ENCODE results near the gene EDN2. TPM values are rescaled to one million over a fixed set of nuclear protein-coding genes. Genes with fewer than 3 reads are reported as not detected.

EDN2 gene
- 1 to 10 TPM in 1 of 4 donors, under 1 TPM in 1, not detected in 2; 0.78 to 3.1 TPM for total RNA-seq

GRCh38 chr1:41484402-41485241, at the start of gene EDN2:
EDN2 (minus strand) TSS chr1:41484683; CDS start chr1:41484601, 82 bp downstream.
- peaks cover 0 to 52% (median 13%) of the 10 kb centered on the region in 4 donors for H3K4me1 ChIP-seq

DNA sequence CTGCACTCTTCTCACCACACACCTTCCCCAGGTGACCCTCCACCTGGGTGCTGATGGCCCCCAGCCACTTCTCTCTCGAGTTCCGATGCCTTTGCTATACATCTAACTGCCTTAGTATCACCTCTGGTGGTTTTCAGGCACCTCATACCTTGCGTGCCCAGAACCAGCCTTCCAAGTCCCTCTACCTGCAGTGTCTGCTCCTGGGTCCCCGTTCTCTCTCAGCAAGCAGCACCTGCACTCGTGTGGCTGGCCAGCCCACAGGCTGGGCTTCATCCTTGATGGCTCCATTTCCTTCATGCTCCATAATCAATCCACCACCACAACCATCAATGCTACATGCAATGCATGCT, 49.2 kb upstream of the EDN2 start:
- TF ChIP-seq POLR2A (IDR thresholded peaks at IDR 0.05) (no peak), EP300 (IDR thresholded peaks at IDR 0.05) (no peak)
- TF ChIP-seq, protein P1, sequence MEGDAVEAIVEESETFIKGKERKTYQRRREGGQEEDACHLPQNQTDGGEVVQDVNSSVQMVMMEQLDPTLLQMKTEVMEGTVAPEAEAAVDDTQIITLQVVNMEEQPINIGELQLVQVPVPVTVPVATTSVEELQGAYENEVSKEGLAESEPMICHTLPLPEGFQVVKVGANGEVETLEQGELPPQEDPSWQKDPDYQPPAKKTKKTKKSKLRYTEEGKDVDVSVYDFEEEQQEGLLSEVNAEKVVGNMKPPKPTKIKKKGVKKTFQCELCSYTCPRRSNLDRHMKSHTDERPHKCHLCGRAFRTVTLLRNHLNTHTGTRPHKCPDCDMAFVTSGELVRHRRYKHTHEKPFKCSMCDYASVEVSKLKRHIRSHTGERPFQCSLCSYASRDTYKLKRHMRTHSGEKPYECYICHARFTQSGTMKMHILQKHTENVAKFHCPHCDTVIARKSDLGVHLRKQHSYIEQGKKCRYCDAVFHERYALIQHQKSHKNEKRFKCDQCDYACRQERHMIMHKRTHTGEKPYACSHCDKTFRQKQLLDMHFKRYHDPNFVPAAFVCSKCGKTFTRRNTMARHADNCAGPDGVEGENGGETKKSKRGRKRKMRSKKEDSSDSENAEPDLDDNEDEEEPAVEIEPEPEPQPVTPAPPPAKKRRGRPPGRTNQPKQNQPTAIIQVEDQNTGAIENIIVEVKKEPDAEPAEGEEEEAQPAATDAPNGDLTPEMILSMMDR (IDR thresholded peaks at IDR 0.05) = no peak
- no peak for DNase-seq (ENCODE audit: low spot score in 2 of 2)
- Histone ChIP-seq H3K27me3 (no peaks in the 10 kb centered on the region), H3K4me1 (peaks cover 0 to 12% (median 3%) of the 10 kb centered on the region in 4 donors), H3K9me3 (no peaks in the 10 kb centered on the region), H3K4me3 (no peak overlapping the region), H3K27ac (no peak overlapping the region), H3K36me3 (no peaks in the 10 kb centered on the region)
- WGBS, 2 donors = 92 to 95% methylated on average over 5 of the region's 5 CpGs

More at GRCh38 chr1:41484402-41485241, at the start of gene EDN2:
- H3K27ac ChIP-seq = peak within 1 kb of the TSS in 2 of 4 donors; percentile 23 to 61
- no peaks in the 10 kb centered on the region for H3K36me3 ChIP-seq
- H3K9me3 ChIP-seq = no peaks in the 10 kb centered on the region
- H3K27me3 ChIP-seq = no peaks in the 10 kb centered on the region
- no peak for DNase-seq (ENCODE audit: low spot score in 2 of 2)
- WGBS, 2 donors = 73 to 77% methylated on average over 12 to 27 of the region's 27 CpGs
- peak within 1 kb of the TSS in 1 of 4 donors; percentile 23 for H3K4me3 ChIP-seq
- TF ChIP-seq POLR2A (IDR thresholded peaks at IDR 0.05) (no peak), EP300 (IDR thresholded peaks at IDR 0.05) (peak in 1 of 2 donors; percentile 53)
- TF ChIP-seq, protein P1 (IDR thresholded peaks at IDR 0.05) = peak in 3 of 5 experiments; percentile 4 to 17 (median 11)

GRCh38 chr1:41533016-41533730, 48.7 kb upstream of the EDN2 start:
- TF ChIP-seq, protein P1 (IDR thresholded peaks at IDR 0.05) = no peak
- no peak for TF ChIP-seq EP300 (IDR thresholded peaks at IDR 0.05)
- TF ChIP-seq POLR2A (IDR thresholded peaks at IDR 0.05) = no peak
- no peaks in the 10 kb centered on the region for H3K9me3 ChIP-seq
- peaks cover 0 to 12% (median 3%) of the 10 kb centered on the region in 4 donors for H3K4me1 ChIP-seq
- H3K4me3 ChIP-seq = no peak overlapping the region
- H3K27ac ChIP-seq = no peak overlapping the region
- WGBS, 2 donors = 86 to 89% methylated on average over 12 of the region's 12 CpGs
- H3K27me3 ChIP-seq = no peaks in the 10 kb centered on the region
- H3K36me3 ChIP-seq = no peaks in the 10 kb centered on the region
- peak in 1 of 2 donors; percentile 9 for DNase-seq (ENCODE audit: low spot score in 2 of 2)

GRCh38 chr1:41532206-41532975, 47.9 kb upstream of the EDN2 start:
- H3K9me3 ChIP-seq = no peaks in the 10 kb centered on the region
- H3K36me3 ChIP-seq = no peaks in the 10 kb centered on the region
- no peak for TF ChIP-seq EP300 (IDR thresholded peaks at IDR 0.05)
- TF ChIP-seq, protein P1 (IDR thresholded peaks at IDR 0.05) = no peak
- TF ChIP-seq POLR2A (IDR thresholded peaks at IDR 0.05) = no peak
- no peak overlapping the region for H3K27ac ChIP-seq
- H3K4me3 ChIP-seq = no peak overlapping the region
- H3K4me1 ChIP-seq = peaks cover 0 to 7% (median 3%) of the 10 kb centered on the region in 4 donors
- peak in 1 of 2 donors; percentile 4 for DNase-seq (ENCODE audit: low spot score in 2 of 2)
- no peaks in the 10 kb centered on the region for H3K27me3 ChIP-seq
- 89% methylated on average over 8 of the region's 8 CpGs for WGBS, 2 donors

All from tibial nerve (tissue), 4 donors.